ENCODE data around the gene SDHAF3.

DNA sequence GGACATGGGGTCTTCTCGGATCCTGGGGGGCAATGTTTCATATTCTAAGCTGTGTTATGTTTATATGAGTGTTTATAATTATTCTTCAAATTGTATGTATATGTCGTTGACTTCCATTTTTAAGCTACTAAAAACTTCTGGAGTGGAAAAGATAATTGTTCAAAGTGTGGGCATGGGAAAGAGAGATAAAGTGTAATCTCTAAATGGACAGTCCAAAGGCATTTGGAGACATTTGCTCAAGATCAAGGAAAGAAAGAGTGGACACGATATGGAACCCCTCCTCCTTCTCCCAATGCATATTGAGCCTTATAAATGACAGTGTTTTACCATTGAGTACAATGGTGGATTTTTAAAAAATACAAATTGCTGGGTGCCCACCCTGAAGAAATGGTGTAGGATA is 81.1 kb downstream of the SDHAF3 start:
- TF ChIP-seq CTCF (IDR thresholded peaks at IDR 0.05; ENCODE audit: insufficient read depth, low read length) (no peak), POLR2AphosphoS5 (IDR thresholded peaks at IDR 0.05; ENCODE audit: low read depth) (no peak), REST (IDR thresholded peaks at IDR 0.05; ENCODE audit: insufficient replicate concordance, low read depth) (no peak), SPI1 (IDR thresholded peaks at IDR 0.05; ENCODE audit: borderline replicate concordance, low read depth) (no peak), GABPA (IDR thresholded peaks at IDR 0.05; ENCODE audit: low read depth) (no peak)

Measured in HL-60 (cell line).